Endometrium (tissue), 2 donors: ENCODE measurements around the gene DLK1.

ENCODE experiments used
- FAIRE-seq: peaks from 2 replicates; lab custom pipeline; 2012; peaks lifted over from hg19 to GRCh38; lab: Jason Lieb, UNC
- donor health status: control.
- donor health status: control.

Gene DLK1

GRCh38 chr14:100734031-100734990 lies 7.6 kb downstream of the DLK1 start:
- no peak for FAIRE-seq

- FAIRE-seq: no peak
These were observed 8.6 kb downstream of the DLK1 start for GRCh38 chr14:100735271-100735670.

- no peak for FAIRE-seq
These were observed 9.8 kb downstream of the DLK1 start for GRCh38 chr14:100736269-100737180.

GRCh38 chr14:100737526-100737925 lies 10.8 kb downstream of the DLK1 start:
- FAIRE-seq: no peak

- no peak for FAIRE-seq
These were observed 11.6 kb downstream of the DLK1 start for GRCh38 chr14:100738269-100738691.

GRCh38 chr14:100738704-100739131 lies 12.0 kb downstream of the DLK1 start:
- no peak for FAIRE-seq

GRCh38 chr14:100739306-100739705 lies 12.6 kb downstream of the DLK1 start:
- no peak for FAIRE-seq

- FAIRE-seq: no peak
These were observed 13.6 kb downstream of the DLK1 start for GRCh38 chr14:100740196-100740825.

GRCh38 chr14:100740929-100741328 lies 14.2 kb downstream of the DLK1 start:
- no peak for FAIRE-seq

GRCh38 chr14:100741966-100742365 lies 15.3 kb downstream of the DLK1 start:
- FAIRE-seq: no peak

- no peak for FAIRE-seq
These were observed 19.6 kb downstream of the DLK1 start for GRCh38 chr14:100746326-100746725.

GRCh38 chr14:100747021-100747586 lies 20.4 kb downstream of the DLK1 start:
- no peak for FAIRE-seq

GRCh38 chr14:100747736-100748135 lies 21.0 kb downstream of the DLK1 start:
- FAIRE-seq: no peak

- no peak for FAIRE-seq
These were observed 21.7 kb downstream of the DLK1 start for GRCh38 chr14:100748403-100748802.

- FAIRE-seq: no peak
These were observed 22.3 kb downstream of the DLK1 start for GRCh38 chr14:100748944-100749343.

- FAIRE-seq: no peak
These were observed 23.4 kb downstream of the DLK1 start for GRCh38 chr14:100749967-100750597.

- no peak for FAIRE-seq
These were observed 24.3 kb downstream of the DLK1 start for GRCh38 chr14:100750762-100751699.

- FAIRE-seq: no peak
These were observed 27.3 kb downstream of the DLK1 start for GRCh38 chr14:100754020-100754419.

- FAIRE-seq: no peak
These were observed 29.0 kb downstream of the DLK1 start for GRCh38 chr14:100755649-100756048.

- no peak for FAIRE-seq
These were observed 34.8 kb downstream of the DLK1 start for GRCh38 chr14:100761481-100761880.
